Measurements from ENCODE around the gene MLIP.

Gene MLIP

DNA sequence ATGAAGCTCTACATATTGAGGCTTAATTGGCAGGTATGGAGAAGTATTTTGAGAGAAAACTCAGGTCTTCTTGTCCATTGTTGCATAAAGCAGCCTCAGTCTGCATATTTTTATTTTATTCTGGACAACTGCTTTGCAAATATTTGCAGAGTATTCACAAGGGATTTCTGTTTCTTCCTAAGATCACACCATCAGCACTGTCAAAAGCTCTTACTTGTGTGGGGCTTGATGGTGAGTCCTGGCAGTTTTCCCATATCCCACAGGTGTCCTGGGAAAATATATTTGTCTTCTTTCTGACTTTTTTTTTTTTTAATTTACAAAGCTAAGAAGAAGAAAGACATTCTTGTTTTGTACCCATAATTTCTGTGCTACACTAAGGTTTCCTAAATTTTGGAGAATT is 16.9 kb upstream of the MLIP start:
- DNase-seq (ENCODE audit: extremely low spot score, insufficient read length, low read depth) (no peak), FAIRE-seq (no peak)

DNA sequence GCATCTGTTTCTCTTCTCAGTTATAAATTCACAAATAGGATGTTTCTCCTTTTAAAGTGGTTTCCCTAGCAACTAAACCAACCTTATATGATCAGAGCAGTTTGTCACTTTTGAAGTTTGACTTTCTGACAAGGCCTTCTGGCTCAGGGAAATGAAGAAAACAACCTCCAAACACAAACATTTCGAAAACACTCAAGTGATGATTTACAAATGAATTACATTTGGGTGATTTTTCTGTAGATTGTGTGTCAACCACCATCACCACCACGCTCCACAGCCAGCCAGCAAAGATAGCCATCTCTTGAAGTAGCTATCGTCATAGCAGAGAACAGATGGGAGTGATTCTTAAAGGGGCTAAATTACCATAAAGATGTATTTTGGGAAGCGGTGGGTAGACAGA is 16.5 kb upstream of the MLIP start:
- no peak for DNase-seq (ENCODE audit: extremely low spot score, insufficient read length, low read depth)
- FAIRE-seq: no peak

DNA sequence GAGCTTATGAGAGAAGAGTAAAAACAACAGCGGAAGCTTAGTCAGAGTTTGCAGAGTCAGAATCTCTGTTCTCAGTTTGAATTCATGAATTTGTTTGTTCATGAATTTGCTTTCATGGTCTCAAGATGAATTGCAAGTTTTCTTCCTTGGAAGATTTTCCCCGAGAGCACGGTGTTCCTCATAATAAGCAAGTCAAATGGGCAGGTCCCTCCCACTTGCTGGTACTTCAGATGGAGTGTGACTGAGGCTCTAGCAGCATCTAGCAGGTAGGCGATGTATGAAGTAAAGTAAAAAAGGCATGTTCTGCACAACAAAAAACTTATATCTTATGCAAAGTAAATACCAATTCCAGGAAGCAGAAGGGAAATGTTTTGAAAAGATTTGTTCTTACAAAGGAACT is 15.5 kb upstream of the MLIP start:
- FAIRE-seq: no peak
- no peak for DNase-seq (ENCODE audit: extremely low spot score, insufficient read length, low read depth)

DNA sequence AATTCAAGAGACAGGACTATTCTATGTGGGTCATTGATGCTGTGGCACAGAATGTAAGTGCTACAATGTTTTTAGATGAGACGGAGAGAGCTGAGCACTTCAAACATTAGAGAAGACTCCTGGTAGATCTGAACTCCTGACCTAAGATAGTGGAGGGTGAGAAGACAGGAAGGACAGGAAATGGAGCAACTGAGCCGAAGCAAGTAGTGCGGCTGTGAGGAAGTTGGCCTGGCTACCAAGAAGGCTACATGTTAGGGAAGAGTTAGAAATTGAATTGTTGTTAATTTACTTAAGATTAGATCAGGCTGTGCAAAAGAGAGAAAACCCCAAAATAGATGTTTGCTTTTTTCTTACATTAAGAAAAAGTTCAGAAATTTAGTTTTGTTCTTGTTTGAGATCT is 14.4 kb upstream of the MLIP start:
- DNase-seq (ENCODE audit: extremely low spot score, insufficient read length, low read depth) (no peak), FAIRE-seq (no peak)

DNA sequence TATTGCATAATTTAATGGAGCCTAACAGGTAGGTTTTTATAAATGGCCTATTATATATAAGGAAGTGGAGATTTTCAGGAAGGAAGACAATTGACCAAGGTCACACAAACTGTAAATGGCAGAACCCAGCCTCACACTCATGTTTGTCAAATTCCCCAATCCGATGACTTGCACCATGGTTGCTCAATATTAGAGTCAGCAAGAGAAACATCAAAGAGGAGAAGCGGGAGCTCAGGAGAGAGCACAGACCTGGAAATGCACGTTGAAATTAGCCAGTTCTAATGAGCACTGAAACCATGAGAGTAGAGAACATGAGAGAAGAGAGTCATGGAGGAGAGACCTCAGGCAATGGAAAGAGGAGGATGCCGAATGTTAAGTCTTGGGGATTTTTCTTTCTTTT is 13.5 kb upstream of the MLIP start:
- no peak for DNase-seq (ENCODE audit: extremely low spot score, insufficient read length, low read depth)
- FAIRE-seq: no peak

DNA sequence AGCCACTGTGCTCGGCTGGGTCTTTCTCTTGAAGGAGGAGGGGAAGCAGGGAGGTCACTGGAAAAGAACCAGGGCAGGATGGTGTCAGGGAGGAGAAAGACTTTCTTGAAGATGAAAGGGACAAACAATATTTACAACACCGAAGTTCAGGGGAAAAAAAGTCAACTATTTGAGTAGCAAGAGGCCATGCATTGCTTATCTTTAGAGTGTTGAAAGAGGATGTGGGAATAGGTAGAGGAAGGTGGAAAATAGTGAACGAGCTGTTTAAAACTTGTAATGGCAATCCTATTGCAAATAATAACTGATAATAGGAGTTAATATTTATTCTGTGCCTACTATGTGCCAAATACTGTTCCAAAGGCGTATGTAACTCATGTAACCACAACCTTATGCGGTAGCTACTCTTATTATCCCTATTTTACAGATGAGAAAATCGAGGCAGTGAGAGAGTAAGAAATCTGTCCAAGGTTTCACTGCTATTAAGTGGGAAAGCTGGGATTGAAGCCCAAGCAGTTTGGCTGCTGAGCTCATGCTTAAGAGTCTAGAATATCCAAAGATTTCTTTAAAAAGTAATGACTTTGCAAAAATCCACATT is 12.7 kb upstream of the MLIP start:
- DNase-seq (ENCODE audit: extremely low spot score, insufficient read length, low read depth) (no peak), FAIRE-seq (no peak)

DNA sequence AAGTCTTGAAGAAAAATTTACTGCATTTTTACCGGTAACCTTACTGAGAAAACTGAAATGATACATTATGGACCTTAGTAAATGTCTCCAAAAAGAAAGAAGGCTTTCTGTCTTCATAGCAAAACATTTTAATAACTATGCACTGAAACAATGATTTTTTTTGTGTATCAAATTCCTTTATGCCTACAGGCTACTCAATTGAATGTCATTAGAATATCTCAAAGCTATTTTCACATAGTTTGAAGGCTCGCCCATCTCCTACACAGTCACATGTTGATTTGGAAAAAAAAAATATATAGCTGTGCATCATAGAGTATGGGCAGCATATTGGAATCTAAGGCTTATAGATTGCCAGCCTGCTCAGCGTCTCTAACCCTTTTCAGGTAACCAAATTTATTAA is 12.0 kb upstream of the MLIP start:
- no peak for FAIRE-seq
- DNase-seq (ENCODE audit: extremely low spot score, insufficient read length, low read depth): no peak

DNA sequence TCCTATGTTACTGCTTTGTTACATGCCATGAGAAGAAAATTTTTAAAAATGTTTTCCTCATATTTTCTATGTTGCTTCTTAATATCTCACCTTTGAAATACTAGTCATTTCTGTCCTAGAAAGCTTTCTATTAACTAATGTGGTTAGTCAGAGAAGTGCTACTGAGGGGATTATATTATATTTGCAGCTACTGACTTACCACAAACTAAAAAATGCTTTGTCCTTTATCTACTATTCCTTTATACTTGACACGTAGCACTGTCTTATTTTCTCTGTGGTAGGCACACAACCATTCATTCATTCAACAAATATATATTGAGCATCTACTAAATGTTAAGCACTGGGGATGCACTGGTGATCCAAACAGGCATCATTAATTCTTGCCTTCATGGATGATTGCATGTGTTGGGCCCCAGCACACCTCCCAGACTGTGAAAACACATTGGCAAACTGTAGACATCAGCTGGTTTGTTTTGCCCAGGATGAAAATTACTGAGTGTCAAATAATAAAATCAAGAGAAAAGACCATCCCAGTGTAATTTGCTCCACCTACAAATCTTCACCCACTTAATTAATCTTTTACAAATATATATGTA is 10.7 kb upstream of the MLIP start:
- peak; percentile 36 for FAIRE-seq
- DNase-seq (ENCODE audit: extremely low spot score, insufficient read length, low read depth): peak; percentile 3

DNA sequence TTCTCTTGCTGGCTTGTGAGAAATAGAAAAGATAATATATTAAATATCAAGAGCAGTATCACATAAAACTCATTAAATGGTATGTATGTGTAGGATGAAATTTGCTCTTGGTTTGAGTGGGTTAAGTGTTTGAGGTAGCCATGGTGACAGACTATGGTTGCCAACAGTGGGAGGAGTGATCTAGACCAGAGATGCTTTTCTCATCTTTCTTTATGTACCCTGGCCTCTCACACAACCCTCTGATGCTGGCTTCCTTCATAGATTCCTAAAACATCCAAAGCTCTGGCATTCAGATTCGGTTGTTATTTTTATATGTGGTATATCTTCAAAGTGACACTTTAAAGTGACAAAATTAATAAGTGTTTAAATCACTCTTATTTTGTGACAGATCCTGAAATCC is 9.0 kb upstream of the MLIP start:
- FAIRE-seq (no peak), DNase-seq (ENCODE audit: extremely low spot score, insufficient read length, low read depth) (no peak)

DNA sequence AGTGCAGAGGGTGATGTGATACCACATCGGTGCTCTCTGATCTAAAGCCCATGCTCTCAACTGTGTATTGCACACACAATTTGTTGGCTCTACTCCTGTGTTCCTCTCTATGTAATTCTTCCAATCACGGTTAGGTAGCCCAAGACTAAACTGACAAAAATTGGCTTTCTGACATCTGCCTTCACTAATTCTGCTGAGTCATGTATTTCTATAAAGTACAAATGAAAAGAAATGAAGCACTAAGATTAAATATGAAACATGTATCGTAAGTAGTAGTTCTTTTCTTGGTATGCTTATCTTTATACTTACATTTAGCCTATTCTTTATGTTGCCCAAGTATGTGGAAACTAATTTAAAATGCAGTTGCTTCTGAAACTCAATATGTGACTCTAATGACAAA is 7.7 kb upstream of the MLIP start:
- FAIRE-seq: no peak
- DNase-seq (ENCODE audit: extremely low spot score, insufficient read length, low read depth): no peak

DNA sequence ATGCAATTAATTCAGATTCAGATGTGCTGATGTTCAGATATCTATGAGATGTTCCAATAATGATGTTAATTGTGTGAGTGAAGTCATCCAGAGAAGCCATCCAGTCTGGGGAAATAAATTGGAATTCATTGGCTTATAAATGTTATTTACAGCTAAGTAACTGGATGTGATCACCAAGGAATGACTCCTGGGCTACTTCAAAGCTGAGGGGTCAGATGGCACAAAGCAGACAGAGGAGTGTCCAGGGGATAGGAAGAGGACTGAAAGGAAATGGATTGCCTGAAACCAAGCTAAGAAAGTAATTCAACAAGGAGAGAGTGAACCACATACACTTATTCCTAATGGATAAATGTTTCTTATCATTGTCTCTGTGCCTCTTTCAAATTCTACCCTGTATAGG is 4.5 kb upstream of the MLIP start:
- DNase-seq (ENCODE audit: extremely low spot score, insufficient read length, low read depth) (no peak), FAIRE-seq (no peak)

DNA sequence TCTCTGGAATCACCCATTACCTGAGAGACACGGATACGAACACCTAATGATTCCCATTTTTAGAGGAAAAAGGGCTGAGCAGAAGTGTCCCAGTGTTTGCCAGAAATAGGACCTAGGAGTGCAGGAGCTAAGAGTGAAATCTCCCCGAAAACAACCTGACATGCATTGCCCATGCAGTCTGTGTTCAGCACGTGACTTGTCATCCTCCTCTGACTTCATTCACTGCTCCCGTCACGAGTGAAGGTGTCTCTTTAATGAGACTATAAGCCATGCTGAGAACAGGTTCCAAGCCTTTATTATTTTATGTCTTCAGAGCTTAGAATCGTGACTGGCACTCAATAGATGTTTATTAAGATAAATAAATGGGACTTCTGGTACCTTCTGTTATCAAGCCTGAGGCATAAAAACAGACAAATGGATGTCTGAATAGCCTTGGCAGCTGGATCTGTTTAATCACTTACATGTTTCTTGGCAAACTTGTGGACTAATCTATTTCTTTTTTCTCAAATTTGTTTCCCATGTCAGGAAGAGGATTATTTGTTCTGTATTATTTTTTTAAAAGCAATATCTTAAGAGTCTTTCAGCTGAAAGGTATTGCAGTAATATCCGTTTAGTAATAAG is 3.7 kb upstream of the MLIP start:
- no peak for DNase-seq (ENCODE audit: extremely low spot score, insufficient read length, low read depth)
- FAIRE-seq: no peak

DNA sequence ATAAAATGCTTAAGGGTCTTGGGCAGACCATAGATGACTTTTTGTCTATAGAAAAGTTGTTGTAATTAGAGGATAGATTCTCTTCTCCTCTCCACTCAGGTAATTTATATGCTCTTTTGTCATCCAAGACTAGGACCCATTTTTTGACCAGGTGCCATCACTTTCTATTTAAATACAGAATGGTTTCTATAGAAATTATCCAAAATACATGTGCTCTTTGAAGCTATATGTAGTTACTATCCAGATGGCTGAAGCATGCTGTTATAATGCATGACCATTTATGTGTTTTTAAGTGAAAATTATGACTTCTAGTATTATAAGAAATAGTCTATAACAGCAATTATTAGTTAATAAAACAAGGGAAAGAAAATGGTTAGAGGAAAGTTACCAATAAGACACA is 3.0 kb upstream of the MLIP start:
- FAIRE-seq (no peak), DNase-seq (ENCODE audit: extremely low spot score, insufficient read length, low read depth) (no peak)

DNA sequence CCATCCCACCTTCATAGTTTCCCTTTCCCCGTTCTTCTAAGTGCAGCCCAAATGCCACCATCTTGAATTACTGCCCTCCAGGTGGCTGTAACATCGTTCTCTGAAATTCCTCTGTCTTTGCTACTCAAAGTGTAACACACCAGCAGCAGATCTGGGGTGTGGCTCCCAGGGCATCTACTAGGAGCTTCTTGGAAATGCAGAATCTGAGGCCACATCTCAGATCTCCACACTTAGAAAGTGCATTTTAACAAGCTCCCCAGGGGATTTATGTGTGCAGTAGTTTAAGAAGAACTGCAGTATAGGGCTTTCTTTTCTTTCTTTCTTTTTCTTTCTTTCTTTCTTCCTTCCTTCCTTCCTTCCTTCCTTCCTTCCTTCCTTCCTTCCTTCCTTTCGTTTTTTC is 1.7 kb upstream of the MLIP start:
- no peak for DNase-seq (ENCODE audit: extremely low spot score, insufficient read length, low read depth)
- no peak for FAIRE-seq

DNA sequence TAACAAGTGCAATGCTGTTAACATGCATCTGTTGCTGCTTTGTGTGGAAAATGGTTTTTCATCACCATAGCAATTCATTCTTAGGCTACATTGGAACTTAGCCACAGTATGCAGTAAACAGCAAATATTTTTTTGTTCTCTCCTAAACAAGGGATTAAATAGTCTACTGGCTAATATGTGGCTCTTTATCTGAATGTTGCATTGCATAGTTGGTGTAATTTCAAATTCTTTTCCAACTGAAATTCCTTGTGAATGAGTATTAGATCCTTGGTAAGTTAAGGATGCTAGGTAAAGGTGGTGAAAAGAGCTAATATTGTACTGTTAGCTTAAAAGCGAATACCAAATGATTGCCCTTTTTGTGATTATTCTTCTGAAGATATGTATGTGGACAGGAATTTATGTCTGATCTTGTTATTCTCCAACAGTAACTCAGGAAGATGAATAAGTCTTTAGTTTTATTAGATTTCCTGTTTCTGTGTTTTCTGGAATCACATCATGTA is 958 bp downstream of the MLIP start:
- DNase-seq (ENCODE audit: extremely low spot score, insufficient read length, low read depth): no peak
- no peak for FAIRE-seq

DNA sequence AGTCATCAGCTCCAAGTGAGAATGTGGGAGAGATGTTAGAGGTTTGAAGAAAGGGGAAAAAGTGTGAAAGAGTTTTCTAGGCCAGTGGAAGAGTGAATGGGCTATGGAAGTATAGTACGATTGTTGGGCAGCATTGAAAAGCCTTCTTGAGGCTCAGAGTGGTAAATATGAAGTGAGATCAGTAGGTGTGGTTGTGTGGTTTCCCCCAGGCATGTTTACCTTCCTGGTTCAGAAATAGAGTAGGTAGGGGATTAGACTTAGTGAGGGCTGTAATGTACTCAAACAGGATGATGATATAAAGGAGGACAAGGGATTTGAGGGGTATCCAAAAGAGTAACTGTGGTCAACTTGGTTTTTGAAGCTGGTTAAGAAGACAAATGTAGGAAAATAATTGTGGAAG is 3.7 kb downstream of the MLIP start:
- no peak for FAIRE-seq
- DNase-seq (ENCODE audit: extremely low spot score, insufficient read length, low read depth): no peak

DNA sequence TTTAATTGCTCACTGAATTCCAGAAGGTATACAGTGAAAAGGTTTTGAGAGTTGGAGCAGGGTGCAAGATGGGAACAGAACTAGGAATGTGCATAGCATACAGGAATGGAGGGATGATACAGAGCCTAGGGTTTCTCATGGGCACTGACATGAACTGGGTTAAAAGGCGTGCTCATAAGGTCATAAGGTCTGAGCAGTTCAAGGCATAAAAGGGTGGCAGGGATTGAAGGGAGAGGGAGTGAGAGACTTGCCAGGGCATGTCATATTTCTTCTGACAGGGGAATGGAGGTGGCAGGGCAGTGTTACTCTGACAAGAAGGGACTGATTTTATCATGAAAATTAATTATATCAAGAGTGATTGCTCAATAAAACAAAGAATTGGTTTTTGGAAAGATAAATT is 4.7 kb downstream of the MLIP start:
- FAIRE-seq (no peak), DNase-seq (ENCODE audit: extremely low spot score, insufficient read length, low read depth) (no peak)

DNA sequence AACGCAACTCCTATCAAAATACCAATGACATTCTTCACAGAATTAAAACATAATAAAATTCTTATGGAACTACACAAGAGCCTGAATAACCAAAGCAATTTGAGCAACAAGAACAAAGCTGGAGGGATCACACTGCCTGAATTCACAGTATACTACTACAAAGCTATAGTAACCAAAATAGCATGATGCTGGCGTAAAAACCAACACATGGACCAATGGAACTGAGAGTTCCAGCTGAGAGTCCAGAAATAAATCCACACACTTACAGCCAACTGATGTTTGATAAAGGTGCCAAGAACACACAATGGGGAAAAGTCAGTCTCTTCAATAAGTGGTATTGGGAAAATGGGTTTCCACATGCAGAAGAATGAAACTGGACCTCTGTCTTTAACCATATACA is 6.9 kb downstream of the MLIP start:
- no peak for DNase-seq (ENCODE audit: extremely low spot score, insufficient read length, low read depth)
- FAIRE-seq: no peak

DNA sequence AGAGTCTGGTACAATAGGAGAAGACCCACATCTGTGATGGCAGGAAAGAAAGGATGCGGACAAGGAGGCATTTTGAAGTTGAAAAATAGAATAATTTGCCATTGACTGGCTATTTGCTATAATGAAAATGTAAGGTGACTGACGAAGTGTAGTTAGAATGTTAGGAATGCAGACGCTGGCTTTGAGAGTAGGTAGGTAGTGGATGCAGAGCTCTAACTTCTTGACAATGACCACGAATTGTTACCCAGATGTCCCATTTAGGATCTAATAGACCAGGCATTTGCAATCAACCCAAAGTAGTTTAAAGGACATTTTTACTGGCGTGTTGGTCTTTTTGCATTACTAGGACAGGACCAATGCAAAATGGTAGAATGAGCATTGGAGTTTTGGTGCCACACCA is 14.2 kb downstream of the MLIP start:
- FAIRE-seq (no peak), DNase-seq (ENCODE audit: extremely low spot score, insufficient read length, low read depth) (no peak)

DNA sequence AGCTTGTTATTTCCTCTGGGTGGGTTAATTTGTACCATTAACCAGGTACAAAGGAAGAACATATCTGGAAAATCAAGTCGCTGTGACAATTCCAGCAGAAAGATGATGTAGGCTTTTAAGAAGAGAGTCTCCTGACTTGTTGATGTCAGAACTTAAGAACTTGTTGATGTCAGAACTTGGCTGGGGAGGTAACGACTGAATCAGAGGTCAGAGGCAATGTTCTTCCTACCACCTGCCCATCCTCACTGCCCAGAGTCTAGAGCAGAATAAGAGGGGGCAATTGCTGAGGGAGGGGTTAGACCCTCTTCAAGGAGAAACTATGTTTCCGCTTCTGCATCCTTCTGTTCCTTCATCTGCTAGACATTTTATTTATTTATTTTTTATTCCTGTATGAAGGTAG is 18.9 kb downstream of the MLIP start:
- FAIRE-seq (no peak), DNase-seq (ENCODE audit: extremely low spot score, insufficient read length, low read depth) (no peak)

DNA sequence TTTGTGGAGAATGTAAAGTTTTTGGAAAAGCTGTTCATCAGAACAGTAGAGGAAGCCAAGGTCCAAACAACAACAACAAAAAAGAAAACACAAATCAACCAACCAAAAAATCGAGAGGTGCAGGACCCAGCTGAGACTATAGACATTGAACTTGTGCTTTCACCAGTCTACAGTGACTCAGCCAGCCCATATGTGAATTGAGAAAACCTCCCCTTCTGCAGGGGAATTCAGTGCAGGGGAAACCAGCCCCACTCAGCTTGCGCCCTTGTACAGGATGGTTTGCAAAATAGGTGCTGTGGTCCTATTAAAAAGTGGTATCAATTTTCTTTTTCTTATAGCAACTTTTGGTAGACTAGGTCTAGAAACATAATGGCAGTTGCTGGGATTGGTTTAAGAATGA is 21.3 kb downstream of the MLIP start:
- FAIRE-seq: no peak
- DNase-seq (ENCODE audit: extremely low spot score, insufficient read length, low read depth): no peak

DNA sequence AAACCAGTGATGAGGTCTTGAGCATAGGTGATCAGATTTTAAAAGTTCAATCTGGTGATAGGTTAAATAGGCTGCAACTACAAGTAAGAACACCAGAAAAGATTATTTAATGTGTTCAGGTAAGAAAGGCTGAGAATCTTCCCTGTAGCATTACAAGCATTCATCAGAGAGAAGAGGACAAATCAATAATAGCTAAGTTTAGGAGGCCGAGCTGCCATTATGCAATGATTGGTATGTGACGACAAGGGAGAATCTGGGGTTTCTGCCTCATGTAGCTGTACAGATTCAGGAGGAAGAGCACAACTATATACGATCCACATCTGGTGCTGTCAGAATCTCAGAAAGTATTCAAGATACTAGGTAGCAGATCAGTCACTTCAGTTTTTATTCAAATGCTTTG is 21.9 kb downstream of the MLIP start:
- no peak for DNase-seq (ENCODE audit: extremely low spot score, insufficient read length, low read depth)
- no peak for FAIRE-seq
